AG04450 (cell line): ENCODE measurements around the gene OCEL1. TPM values are rescaled to one million over a fixed set of nuclear protein-coding genes. Genes with fewer than 3 reads are reported as not detected.

Source experiments
- CTCF ChIA-PET: fragments of 300-600, 350-600 bp; formaldehyde crosslinking; extraction: SDS; loops from one replicate; lab custom pipeline; 2022; ENCODE audit warnings: antibody characterized with exemption, inconsistent platforms; lab: Charles Lee
- POLR2A ChIA-PET: fragments of 350-600 bp; formaldehyde crosslinking; extraction: SDS; loops from one replicate; lab custom pipeline; 2021; ENCODE audit warnings: antibody characterized with exemption, inconsistent platforms; lab: Yijun Ruan, JAX
- DNase-seq: peaks from one replicate; pipeline ENCODE4 v3.0.0-alpha.2; 2011; ENCODE audit warnings: low read depth, low spot score
- H3K27ac ChIP-seq: one replicate; pipeline ENCODE4 v1.5.1; 2012; ENCODE audit warnings: low read depth, low read length, control low read depth
- H3K27me3 ChIP-seq: one replicate; pipeline ENCODE4 v1.6.0; 2012; ENCODE audit warnings: low read length; ENCODE audit not compliant: control insufficient read depth, insufficient read depth
- H3K4me3 ChIP-seq: 2 replicates; pipeline ENCODE4 v1.5.1; 2011; ENCODE audit warnings: mild to moderate bottlenecking, low read depth, low read length, control low read depth
- H3K9me3 ChIP-seq: 2 replicates; pipeline ENCODE4 v1.5.1; 2012; ENCODE audit warnings: low read length; ENCODE audit not compliant: control insufficient read depth, insufficient read depth
- polyA plus RNA-seq: library from polyadenylated mRNA; depleted of rRNA; stranded (reverse); fragments of >200 nt; gene quantifications from 2 replicates; pipeline ENCODE4 v1.2.3, GENCODE V29; 2011
- TF ChIP-seq, protein P1 (sequence below): IDR thresholded peaks from 2 replicates; pipeline ENCODE4 v1.5.1; 2011; ENCODE audit warnings: low read depth, low read length, control low read depth, inconsistent platforms

OCEL1 gene
- polyA plus RNA-seq, 1 experiment: 4.6 TPM

DNA sequence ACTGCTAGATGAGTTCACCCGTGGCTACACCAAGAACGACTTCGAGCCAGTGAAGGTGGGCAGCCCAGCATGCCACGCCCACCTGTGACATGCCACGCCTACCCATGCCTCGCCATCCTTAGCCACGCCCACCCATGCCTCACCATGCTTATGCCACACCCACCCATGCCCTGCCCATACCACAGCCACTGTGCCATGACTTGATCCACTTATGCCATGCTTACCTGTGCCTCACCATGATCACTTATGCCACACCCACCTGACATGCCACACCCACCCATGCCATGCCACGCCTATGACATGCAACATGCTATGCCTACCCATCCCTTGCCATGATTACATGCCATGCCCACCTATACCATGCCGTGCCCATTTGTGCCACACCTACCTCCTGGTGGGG is 23.8 kb upstream of the OCEL1 start:
- ChIA-PET POLR2A (no interaction called here), CTCF (no interaction called here)
- Histone ChIP-seq H3K4me3 (no peak overlapping the region), H3K9me3 (peaks cover 9% of the 10 kb centered on the region; the same call in 1 of the 2 replicates), H3K27ac (no peak overlapping the region), H3K27me3 (no peaks in the 10 kb centered on the region)
- TF ChIP-seq, protein P1, sequence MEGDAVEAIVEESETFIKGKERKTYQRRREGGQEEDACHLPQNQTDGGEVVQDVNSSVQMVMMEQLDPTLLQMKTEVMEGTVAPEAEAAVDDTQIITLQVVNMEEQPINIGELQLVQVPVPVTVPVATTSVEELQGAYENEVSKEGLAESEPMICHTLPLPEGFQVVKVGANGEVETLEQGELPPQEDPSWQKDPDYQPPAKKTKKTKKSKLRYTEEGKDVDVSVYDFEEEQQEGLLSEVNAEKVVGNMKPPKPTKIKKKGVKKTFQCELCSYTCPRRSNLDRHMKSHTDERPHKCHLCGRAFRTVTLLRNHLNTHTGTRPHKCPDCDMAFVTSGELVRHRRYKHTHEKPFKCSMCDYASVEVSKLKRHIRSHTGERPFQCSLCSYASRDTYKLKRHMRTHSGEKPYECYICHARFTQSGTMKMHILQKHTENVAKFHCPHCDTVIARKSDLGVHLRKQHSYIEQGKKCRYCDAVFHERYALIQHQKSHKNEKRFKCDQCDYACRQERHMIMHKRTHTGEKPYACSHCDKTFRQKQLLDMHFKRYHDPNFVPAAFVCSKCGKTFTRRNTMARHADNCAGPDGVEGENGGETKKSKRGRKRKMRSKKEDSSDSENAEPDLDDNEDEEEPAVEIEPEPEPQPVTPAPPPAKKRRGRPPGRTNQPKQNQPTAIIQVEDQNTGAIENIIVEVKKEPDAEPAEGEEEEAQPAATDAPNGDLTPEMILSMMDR: no peak
- no peak for DNase-seq

DNA sequence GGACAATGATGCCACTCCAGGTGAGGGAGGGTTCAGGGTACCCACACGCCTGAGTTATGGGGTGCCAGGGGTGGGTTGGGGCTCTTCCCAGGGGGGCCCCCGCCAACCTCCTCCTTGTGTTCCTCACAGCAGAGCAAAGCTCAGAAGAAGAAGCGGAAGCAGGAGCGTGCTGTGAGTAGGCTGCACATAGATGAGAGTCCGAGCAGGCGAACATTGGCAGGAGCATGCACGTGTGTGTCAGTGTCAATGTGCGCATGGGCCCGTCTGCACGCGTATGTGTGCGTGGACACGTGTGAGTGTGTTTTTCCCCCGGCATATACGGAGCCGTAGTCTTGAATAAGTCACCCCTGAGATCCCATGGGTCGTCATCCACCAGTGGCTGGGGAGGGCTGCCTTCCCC is 23.3 kb upstream of the OCEL1 start:
- POLR2A ChIA-PET: interaction anchor here (0.7 kb wide), 1 partner anchor 32 kb away, joined by 3 read pairs; no protein-coding TSS in a partner anchor
- no peaks in the 10 kb centered on the region for H3K27me3 ChIP-seq
- no peak for DNase-seq
- no peak overlapping the region for H3K4me3 ChIP-seq
- CTCF ChIA-PET: no interaction called here
- no peak overlapping the region for H3K27ac ChIP-seq
- TF ChIP-seq, protein P1: no peak
- H3K9me3 ChIP-seq: peaks cover 9% of the 10 kb centered on the region; the same call in 1 of the 2 replicates

DNA sequence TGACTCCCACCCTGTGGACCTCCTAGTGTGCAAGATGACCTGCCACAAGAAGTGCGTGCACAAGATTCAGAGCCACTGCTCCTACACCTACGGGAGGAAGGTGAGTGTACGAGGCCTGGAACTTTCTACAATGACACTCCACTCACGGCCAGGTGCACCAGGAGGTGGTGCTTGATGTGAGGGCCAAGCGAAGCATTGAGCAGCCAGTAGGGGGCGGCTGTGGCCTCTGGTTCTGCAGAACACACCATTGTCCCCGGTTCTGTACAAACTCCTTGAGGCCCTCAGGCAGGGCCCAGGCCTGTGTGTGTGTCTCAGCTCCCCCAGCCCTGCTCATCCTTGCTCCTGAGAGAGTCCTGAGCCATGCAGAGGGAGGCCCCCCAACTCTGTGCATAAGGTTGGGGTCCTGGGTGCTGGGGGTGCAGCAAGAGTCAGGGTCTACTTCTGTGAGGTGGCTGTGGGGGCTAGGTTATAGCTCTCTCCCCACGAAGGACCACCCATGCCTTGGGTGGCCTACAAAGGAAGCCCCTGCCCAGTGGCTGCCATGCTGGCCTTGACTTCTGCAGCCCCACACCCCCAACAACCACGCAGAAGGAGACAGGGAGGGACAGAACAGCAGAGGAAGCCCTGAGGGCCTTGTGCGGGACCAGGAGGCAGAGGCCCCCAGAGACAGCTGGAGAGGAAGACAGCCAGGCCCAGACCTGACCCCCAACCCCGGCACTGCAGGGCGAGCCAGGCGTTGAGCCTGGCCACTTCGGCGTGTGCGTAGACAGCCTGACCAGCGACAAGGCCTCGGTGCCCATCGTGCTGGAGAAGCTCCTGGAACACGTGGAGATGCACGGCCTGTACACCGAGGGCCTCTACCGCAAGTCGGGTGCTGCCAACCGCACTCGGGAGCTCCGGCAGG is 20.5 kb upstream of the OCEL1 start:
- Histone ChIP-seq H3K27ac (no peak overlapping the region), H3K9me3 (peaks cover 9% of the 10 kb centered on the region; the same call in 1 of the 2 replicates), H3K4me3 (no peak overlapping the region), H3K27me3 (no peaks in the 10 kb centered on the region)
- TF ChIP-seq, protein P1: peak; percentile 69
- ChIA-PET POLR2A (no interaction called here), CTCF (interaction anchor here (0.6 to 2.0 kb wide), 4 partner anchors 36 to 81 kb away, joined by 3 to 13 read pairs (median 6); partner anchors contain the start of gene ANKLE1)
- no peak for DNase-seq

DNA sequence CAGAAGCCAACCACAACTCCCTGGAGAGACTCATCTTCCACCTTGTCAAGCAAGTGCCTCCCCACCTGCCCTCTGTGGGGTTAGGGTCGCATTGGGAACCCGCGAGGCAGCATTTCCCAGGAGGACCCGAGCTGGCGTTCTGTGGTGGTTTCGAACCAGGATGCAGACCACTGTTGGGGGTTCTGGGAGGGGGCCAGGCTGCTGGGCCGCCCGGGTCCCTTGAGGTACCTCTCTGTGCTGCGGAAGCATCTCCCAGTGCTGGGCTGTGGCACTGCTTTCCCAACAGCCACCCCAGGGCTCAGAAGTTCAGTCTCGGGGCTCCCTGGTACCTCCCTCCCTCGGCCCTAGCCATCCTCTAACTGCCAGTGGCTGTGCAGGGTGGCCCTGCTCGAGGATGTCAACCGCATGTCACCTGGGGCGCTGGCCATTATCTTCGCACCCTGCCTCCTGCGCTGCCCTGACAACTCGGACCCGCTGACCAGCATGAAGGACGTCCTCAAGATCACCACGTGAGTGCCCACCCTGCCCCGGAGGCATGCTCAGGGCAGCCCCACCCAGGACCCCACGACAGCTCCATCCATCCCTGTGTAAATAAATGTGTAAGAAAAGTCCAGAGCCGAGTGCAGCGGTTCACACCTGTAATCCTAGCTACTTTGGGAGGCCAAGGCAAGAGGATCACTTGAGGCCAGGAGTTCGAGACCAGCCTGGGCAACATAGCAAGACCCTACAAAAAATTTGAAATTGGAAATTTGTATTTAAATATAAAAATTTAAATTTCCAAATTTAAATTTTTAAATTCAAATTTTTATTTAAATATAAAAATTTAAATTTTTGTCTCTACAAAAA is 19.1 kb upstream of the OCEL1 start:
- POLR2A ChIA-PET: no interaction called here
- CTCF ChIA-PET: interaction anchor here (0.6 kb wide), 1 partner anchor 10 kb away, joined by 3 read pairs; no protein-coding TSS in a partner anchor
- TF ChIP-seq, protein P1: no peak
- peaks cover 9% of the 10 kb centered on the region; the same call in 1 of the 2 replicates for H3K9me3 ChIP-seq
- no peak overlapping the region for H3K4me3 ChIP-seq
- H3K27me3 ChIP-seq: no peaks in the 10 kb centered on the region
- no peak for DNase-seq
- no peak overlapping the region for H3K27ac ChIP-seq
